ENCODE results near the gene RNF114. TPM values are rescaled to one million over a fixed set of nuclear protein-coding genes. Genes with fewer than 3 reads are reported as not detected.

Gene RNF114
- total and polyA plus RNA-seq, 2 donors (not counting 1 experiment from before 2014, with no cell fraction given) = 65.2 to 70.2 TPM

DNA sequence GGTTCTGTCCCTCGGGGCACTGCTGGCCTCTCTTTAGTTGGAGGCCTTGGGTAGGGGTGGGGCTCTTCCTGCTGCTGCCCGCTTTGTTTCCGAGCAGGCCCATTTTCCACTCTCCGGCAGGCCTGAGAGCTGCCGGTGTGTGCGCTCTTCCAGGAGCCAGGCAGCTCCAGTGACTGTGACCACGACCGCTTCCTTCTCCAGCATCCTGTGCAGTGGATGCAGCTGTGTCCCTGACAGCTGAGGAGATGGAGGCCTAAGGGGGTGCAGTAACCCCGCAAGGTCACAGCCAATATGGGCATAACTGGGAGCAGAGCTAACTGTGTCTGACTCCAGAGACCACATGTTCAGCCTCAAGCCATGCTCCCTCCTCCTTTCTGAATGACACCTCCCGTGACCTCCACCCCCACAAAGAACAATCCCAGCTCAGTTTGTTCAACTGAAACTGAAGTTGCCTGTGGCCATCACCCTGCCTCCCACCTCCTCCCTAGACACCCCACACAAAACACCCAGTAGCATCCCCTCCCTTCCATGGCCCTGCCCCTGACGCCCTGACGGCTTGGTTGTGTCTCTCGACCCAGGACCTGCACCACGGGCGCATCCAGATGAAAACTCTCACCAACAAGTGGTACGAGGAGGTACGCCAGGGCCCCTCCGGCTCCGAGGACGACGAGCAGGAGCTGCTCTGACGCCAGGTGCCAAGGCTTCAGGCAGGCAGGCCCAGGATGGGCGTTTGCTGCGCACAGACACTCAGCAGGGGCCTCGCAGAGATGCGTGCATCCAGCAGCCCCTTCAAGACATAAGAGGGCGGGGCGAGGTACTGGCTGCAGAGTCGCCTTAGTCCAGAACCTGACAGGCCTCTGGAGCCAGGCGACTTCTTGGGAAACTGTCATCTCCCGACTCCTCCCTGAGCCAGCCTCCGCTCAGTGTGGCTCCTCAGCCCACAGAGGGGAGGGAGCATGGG is 48.7 kb upstream of the RNF114 start:
- Histone ChIP-seq H3K4me2 (ENCODE audit: extremely low read depth, insufficient read depth, low read length) (no peak overlapping the region), H2AFZ (ENCODE audit: low read length) (no peak overlapping the region), H3K36me3 (ENCODE audit: control insufficient read depth, insufficient read depth, low read length) (peaks cover 10% of the 10 kb centered on the region), H3K9me3 (ENCODE audit: control insufficient read depth, insufficient read depth, low read depth, low read length) (no peaks in the 10 kb centered on the region), H4K20me1 (ENCODE audit: control insufficient read depth, extremely low read depth, insufficient read depth, low read length) (no peaks in the 10 kb centered on the region), H3K4me3 (replicated peaks in 1 of 4; ENCODE audit: control extremely low read depth in 1 of 4, insufficient read depth in 1 of 4, low read depth in 3 of 4, low read length in 4 of 4) (no peak overlapping the region), H3K79me2 (ENCODE audit: control insufficient read depth, insufficient read depth, low read length) (no peaks in the 10 kb centered on the region), H3K4me1 (ENCODE audit: control insufficient read depth, extremely low read depth, insufficient read depth, low read length) (peaks cover 8% of the 10 kb centered on the region), H3K27me3 (ENCODE audit: control insufficient read depth, insufficient read depth, low read length) (no peaks in the 10 kb centered on the region), H3K27ac (ENCODE audit: insufficient read depth, low read length) (no peak overlapping the region), H3K9ac (ENCODE audit: insufficient read depth, low read length) (no peak overlapping the region)
- TF ChIP-seq CTCF (conservative IDR thresholded peaks at IDR 0.05 in 1 of 2, IDR thresholded peaks at IDR 0.05 in 1 of 2; ENCODE audit: low read depth in 1 of 2, low read length in 2 of 2) (no peak), EZH2 (IDR thresholded peaks at IDR 0.05; ENCODE audit: low read length, missing control alignments) (no peak)
- peak; percentile 17 to 19 for DNase-seq (ENCODE audit: low read depth in 2 of 2)

GRCh38 chr20:49888212-49889000 is 47.8 kb upstream of the RNF114 start:
- no peak overlapping the region for H3K4me2 ChIP-seq (ENCODE audit: extremely low read depth, insufficient read depth, low read length)

More at GRCh38 chr20:49888212-49889000, 47.8 kb upstream of the RNF114 start:
- Histone ChIP-seq H4K20me1 (ENCODE audit: control insufficient read depth, extremely low read depth, insufficient read depth, low read length) (no peaks in the 10 kb centered on the region), H3K9ac (ENCODE audit: insufficient read depth, low read length) (no peak overlapping the region), H2AFZ (ENCODE audit: low read length) (no peak overlapping the region), H3K27ac (ENCODE audit: insufficient read depth, low read length) (no peak overlapping the region), H3K27me3 (ENCODE audit: control insufficient read depth, insufficient read depth, low read length) (no peaks in the 10 kb centered on the region), H3K4me3 (replicated peaks in 1 of 4; ENCODE audit: control extremely low read depth in 1 of 4, insufficient read depth in 1 of 4, low read depth in 3 of 4, low read length in 4 of 4) (no peak overlapping the region), H3K79me2 (ENCODE audit: control insufficient read depth, insufficient read depth, low read length) (no peaks in the 10 kb centered on the region), H3K36me3 (ENCODE audit: control insufficient read depth, insufficient read depth, low read length) (peaks cover 10% of the 10 kb centered on the region), H3K4me1 (ENCODE audit: control insufficient read depth, extremely low read depth, insufficient read depth, low read length) (peaks cover 13% of the 10 kb centered on the region), H3K9me3 (ENCODE audit: control insufficient read depth, insufficient read depth, low read depth, low read length) (no peaks in the 10 kb centered on the region)
- TF ChIP-seq EZH2 (IDR thresholded peaks at IDR 0.05; ENCODE audit: low read length, missing control alignments) = no peak
- TF ChIP-seq CTCF (conservative IDR thresholded peaks at IDR 0.05 in 1 of 2, IDR thresholded peaks at IDR 0.05 in 1 of 2; ENCODE audit: low read depth in 1 of 2, low read length in 2 of 2) = peak; percentile 72 to 86
- DNase-seq (ENCODE audit: low read depth in 2 of 2) = peak; percentile 49 to 66
